Mesendoderm (in vitro differentiated cells): ENCODE results near the gene LZTS3. TPM values are rescaled to one million over a fixed set of nuclear protein-coding genes. Genes with fewer than 3 reads are reported as not detected.
"Not testable (repeated sequence)": the region's sequence is repeated elsewhere in the genome, so short reads cannot be mapped to it uniquely, and the experiment has no call there.

Experiments
- DNase-seq: peaks from one replicate; pipeline ENCODE4 v3.0.0; 2013
- H2AK5ac ChIP-seq: 2 replicates; pipeline ENCODE4 v1.6.1; 2013; ENCODE audit warnings: low read length, inconsistent platforms
- H2BK120ac ChIP-seq: 2 replicates; pipeline ENCODE4 v1.6.1; 2013; ENCODE audit warnings: low read depth, mild to moderate bottlenecking, low read length, moderate library complexity, mixed read lengths
- H2BK15ac ChIP-seq: replicated peaks from 2 replicates; pipeline ENCODE4 v1.6.1; 2013; ENCODE audit warnings: low read depth, mild to moderate bottlenecking, moderate library complexity
- H2BK5ac ChIP-seq: 2 replicates; pipeline ENCODE4 v1.6.1; 2013; ENCODE audit warnings: low read length, inconsistent platforms
- H3K18ac ChIP-seq: 2 replicates; pipeline ENCODE4 v1.6.1; 2013; ENCODE audit warnings: mild to moderate bottlenecking, low read length, mixed read lengths
- H3K23ac ChIP-seq: one replicate; pipeline ENCODE4 v1.6.1; 2013; ENCODE audit warnings: low read length
- H3K27ac ChIP-seq: 2 replicates; pipeline ENCODE4 v1.5.1; 2013; ENCODE audit warnings: low read depth, mild to moderate bottlenecking, inconsistent platforms, low read length, moderate library complexity
- H3K27me3 ChIP-seq: 2 replicates; pipeline ENCODE4 v1.6.1; 2013; ENCODE audit warnings: low read length, control low read depth, mild to moderate bottlenecking, inconsistent platforms; ENCODE audit not compliant: insufficient read depth, poor library complexity
- H3K36me3 ChIP-seq: 2 replicates; pipeline ENCODE4 v1.6.1; 2013; ENCODE audit warnings: low read length, inconsistent platforms; ENCODE audit not compliant: control insufficient read depth, insufficient read depth
- H3K4ac ChIP-seq: one replicate; pipeline ENCODE4 v1.6.1; 2013; ENCODE audit warnings: low read depth, mild to moderate bottlenecking, low read length, moderate library complexity
- H3K4me1 ChIP-seq: 2 replicates; pipeline ENCODE4 v1.6.1; 2013; ENCODE audit warnings: low read depth, low read length, inconsistent platforms; ENCODE audit not compliant: control insufficient read depth
- H3K4me2 ChIP-seq: 2 replicates; pipeline ENCODE4 v1.6.1; 2013; ENCODE audit warnings: low read length
- H3K4me3 ChIP-seq: 2 replicates; pipeline ENCODE4 v1.5.1; 2013; ENCODE audit warnings: mild to moderate bottlenecking, low read length
- H3K56ac ChIP-seq: one replicate; pipeline ENCODE4 v1.6.1; 2013; ENCODE audit warnings: low read length
- H3K79me1 ChIP-seq: 2 replicates; pipeline ENCODE4 v1.6.1; 2013; ENCODE audit warnings: low read length, inconsistent platforms
- H3K79me2 ChIP-seq: 2 replicates; pipeline ENCODE4 v1.6.1; 2013; ENCODE audit warnings: mild to moderate bottlenecking, low read length; ENCODE audit not compliant: control insufficient read depth, insufficient read depth
- H3K9ac ChIP-seq: 2 replicates; pipeline ENCODE4 v1.6.1; 2013; ENCODE audit warnings: low read length, inconsistent platforms
- H4K5ac ChIP-seq: one replicate; pipeline ENCODE4 v1.6.1; 2013; ENCODE audit warnings: low read length
- H4K8ac ChIP-seq: one replicate; pipeline ENCODE4 v1.6.1; 2013; ENCODE audit warnings: low read depth, mild to moderate bottlenecking, control low read depth, low read length, moderate library complexity
- WGBS: extraction: QIAGEN DNeasy Blood & Tissue Kit; methylation state at CpG from one replicate; pipeline ENCODE4 v1.1.7; 2013; ENCODE audit warnings: low lambda C conversion rate, missing lambda C conversion rate; ENCODE audit not compliant: insufficient coverage; ENCODE audit errors: extremely low coverage; 5-methylcytosine and 5-hydroxymethylcytosine counted together
- polyA plus RNA-seq, 2 experiments: library from polyadenylated mRNA; stranded (reverse); fragments of 200-250 nt; gene quantifications; one replicate each; pipeline ENCODE4 v1.2.3, GENCODE V29; 2013

The LZTS3 gene
- 10.5 TPM for polyA plus RNA-seq (2013, experiment 1 of 2)
- 11.0 TPM for polyA plus RNA-seq (2013, experiment 2 of 2)

DNA sequence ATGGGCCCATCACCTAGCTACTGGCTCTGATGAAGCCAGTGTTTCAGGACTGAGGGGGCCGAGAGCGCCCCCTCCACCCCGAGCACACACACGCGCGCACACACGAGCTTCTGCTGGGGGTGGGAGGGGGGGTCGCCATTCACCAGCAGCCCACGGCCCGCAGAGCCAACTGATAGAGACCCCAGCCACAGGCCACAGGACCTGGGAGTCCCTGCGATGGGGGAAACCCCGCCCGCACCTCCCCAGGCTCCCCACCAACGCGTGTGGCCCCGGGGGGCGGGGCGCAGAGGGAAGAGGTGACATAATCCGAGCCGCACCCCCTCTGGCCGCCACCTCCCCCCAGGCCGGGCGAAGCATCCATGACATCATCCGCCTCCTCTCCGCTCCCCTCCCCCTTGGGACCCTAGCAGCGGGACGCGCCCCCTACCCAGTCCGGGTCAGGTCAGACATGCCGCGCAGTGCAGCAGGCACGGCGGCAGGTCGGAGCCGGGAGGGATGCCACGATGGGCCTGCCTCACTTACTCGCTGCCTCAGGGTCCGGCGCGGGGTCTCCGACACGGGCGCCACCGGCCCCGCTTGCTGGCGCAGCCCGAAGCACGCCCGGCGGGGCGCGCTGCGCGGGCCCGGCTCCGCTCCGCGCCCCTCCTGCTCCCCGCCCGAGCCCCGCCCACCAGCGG is at the start of gene LZTS3:
Gene LZTS3, minus strand, starts transcription at position 617 of the 677 bp plus-strand sequence. CDS start 6,386 bp downstream, outside the sequence.
- Histone ChIP-seq H3K18ac (peak within 1 kb of the TSS; percentile 23), H3K27me3 (no peaks in the 10 kb centered on the region), H2BK15ac (no peak within 1 kb of the TSS), H3K36me3 (no peaks in the 10 kb centered on the region), H4K5ac (no peak within 1 kb of the TSS), H3K79me2 (no peaks in the 10 kb centered on the region), H3K9ac (peak within 1 kb of the TSS; percentile 96), H3K4me3 (peak within 1 kb of the TSS; percentile 93), H3K79me1 (no peaks in the 10 kb centered on the region), H3K4me1 (peaks cover 4% of the 10 kb centered on the region), H3K4me2 (peak within 1 kb of the TSS; percentile 75), H3K56ac (peak within 1 kb of the TSS; percentile 96), H3K4ac (peak within 1 kb of the TSS; percentile 10), H3K27ac (peak within 1 kb of the TSS; percentile 89), H4K8ac (no peak within 1 kb of the TSS), H2BK5ac (peak within 1 kb of the TSS; percentile 57), H3K23ac (peak within 1 kb of the TSS; percentile 68), H2BK120ac (no peak within 1 kb of the TSS), H2AK5ac (no peak within 1 kb of the TSS)
- DNase-seq: peak; percentile 87
- WGBS: no CpG with 5 or more reads among the region's 62 CpGs

DNA sequence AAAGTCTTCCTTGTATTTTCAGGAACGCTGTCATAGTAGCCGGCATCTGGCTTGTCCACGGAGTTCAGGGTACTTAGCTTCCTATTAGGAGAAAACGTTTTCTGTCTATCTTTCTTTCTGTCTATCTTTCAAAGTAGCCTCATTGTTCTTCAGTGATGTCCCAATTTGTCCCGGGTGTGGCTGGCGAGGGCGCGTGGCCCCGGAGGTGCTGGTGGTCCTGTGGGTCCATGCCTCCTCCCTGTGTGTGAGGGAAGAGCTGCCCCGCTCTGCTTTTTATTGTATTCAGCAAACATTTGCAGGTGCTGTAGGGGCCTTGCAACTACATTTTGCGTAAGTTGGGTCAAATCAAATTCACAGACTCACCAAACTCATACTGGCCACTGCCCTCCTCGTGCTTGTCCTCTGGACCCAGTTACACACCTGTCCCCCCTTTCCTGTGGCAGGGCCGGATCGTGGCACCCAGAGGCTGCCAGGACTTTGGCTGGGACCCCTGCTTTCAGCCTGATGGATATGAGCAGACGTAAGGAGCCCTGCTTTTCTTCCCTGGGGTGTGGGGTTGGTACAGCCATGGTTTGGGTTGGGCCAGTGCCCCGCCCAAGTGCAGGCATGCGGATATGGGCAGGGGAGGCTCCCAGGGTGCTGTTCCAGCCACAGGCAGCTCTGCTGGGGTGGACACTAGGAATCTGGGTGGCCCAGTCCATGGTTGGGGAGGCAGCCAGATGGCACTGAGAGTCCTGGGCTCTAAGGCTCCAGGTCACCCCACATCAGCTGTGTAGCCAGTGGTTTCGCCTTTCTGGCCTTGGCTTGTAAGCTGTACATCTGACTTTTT is 48.3 kb upstream of the LZTS3 start:
- Histone ChIP-seq H3K36me3 (peaks cover 3% of the 10 kb centered on the region), H3K4me1 (no peaks in the 10 kb centered on the region), H3K27ac (no peak overlapping the region), H2BK5ac (no peak overlapping the region), H2AK5ac (no peak overlapping the region), H3K4me3 (no peak overlapping the region), H3K27me3 (no peaks in the 10 kb centered on the region), H3K23ac (no peak overlapping the region), H3K79me1 (no peaks in the 10 kb centered on the region), H3K18ac (no peak overlapping the region), H4K5ac (no peak overlapping the region), H3K56ac (no peak overlapping the region), H3K79me2 (no peaks in the 10 kb centered on the region), H3K4ac (no peak overlapping the region), H2BK120ac (no peak overlapping the region), H3K9ac (no peak overlapping the region), H3K4me2 (no peak overlapping the region), H4K8ac (no peak overlapping the region), H2BK15ac (no peak overlapping the region)
- DNase-seq: no peak
- WGBS: no CpG with 5 or more reads among the region's 18 CpGs

DNA sequence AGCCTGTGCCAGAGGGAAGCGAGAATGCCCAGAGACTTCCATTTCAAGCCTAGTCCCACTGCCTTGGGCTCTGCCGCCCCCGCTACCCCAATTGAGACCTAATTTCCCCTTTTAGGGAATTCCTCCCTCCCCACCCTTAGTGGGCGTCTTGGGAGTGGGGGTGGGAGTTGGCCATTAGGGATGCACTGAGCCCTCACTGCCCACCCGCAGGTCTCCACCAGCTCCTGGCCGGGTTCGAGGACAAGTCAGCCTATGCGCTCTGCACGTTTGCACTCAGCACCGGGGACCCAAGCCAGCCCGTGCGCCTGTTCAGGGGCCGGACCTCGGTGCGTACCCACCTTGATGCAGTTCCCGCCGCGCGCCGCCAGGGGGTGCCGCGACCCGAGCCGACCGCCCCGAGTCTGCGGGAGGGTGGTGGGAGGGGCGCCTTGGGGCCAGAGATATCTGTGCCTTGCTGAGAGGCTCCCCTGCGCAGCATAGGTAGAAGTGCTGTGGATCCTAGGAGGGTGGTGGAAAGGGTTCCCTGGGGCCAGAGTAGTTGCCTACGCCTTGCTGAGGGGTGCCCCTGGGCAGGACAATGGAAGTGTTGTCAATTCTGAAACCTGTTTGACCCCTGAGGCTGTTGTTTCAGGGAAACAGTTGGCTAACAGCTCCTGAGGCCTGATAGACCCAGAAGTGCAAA is 45.1 kb upstream of the LZTS3 start:
- H2BK15ac ChIP-seq: no peak overlapping the region
- H3K79me2 ChIP-seq: no peaks in the 10 kb centered on the region
- no peak overlapping the region for H3K4ac ChIP-seq
- H3K4me2 ChIP-seq: no peak overlapping the region
- H3K23ac ChIP-seq: no peak overlapping the region
- no peak overlapping the region for H2BK120ac ChIP-seq
- no peak overlapping the region for H3K27ac ChIP-seq
- no peak overlapping the region for H3K9ac ChIP-seq
- WGBS: no CpG with 5 or more reads among the region's 30 CpGs
- H3K4me1 ChIP-seq: no peaks in the 10 kb centered on the region
- H4K8ac ChIP-seq: no peak overlapping the region
- H3K27me3 ChIP-seq: no peaks in the 10 kb centered on the region
- H3K56ac ChIP-seq: no peak overlapping the region
- H3K79me1 ChIP-seq: no peaks in the 10 kb centered on the region
- DNase-seq: peak; percentile 75
- H4K5ac ChIP-seq: no peak overlapping the region
- H2AK5ac ChIP-seq: no peak overlapping the region
- H3K4me3 ChIP-seq: no peak overlapping the region
- H3K36me3 ChIP-seq: peaks cover 5% of the 10 kb centered on the region
- no peak overlapping the region for H2BK5ac ChIP-seq
- H3K18ac ChIP-seq: no peak overlapping the region

DNA sequence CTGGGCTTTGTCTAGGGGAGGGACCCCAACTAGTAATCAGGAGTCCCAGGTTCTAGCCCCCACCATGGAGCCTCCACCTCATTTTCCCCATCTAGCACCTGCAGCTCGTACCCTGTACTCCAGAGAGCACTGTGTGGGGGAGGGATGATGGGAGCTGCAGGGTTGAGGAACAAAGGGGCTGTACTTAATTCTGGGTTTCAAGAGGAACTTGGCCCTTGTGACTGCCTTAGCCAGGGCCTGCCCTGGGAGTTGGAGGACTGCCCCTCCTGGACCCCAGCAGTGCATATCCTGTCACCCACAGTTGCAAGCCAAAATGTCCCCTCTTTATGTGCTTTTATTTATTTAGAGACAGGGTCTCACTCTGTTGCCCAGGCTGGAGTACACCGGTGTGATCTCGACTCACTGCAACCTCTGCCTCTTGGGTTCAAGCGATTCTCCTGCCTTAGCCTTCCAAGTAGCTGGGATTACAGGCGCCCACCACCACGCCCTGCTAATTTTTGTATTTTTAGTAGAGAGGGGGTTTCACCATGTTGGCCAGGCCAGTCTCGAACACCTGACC is 42.1 kb upstream of the LZTS3 start:
- H2AK5ac ChIP-seq, H4K5ac ChIP-seq, H4K8ac ChIP-seq, H2BK5ac ChIP-seq, H3K36me3 ChIP-seq, H3K79me2 ChIP-seq, H3K9ac ChIP-seq, DNase-seq, H3K56ac ChIP-seq, H3K18ac ChIP-seq, H3K27me3 ChIP-seq, H3K4me2 ChIP-seq, H2BK15ac ChIP-seq, H3K23ac ChIP-seq, H3K79me1 ChIP-seq, H3K4ac ChIP-seq, H3K4me1 ChIP-seq, H2BK120ac ChIP-seq, H3K27ac ChIP-seq, H3K4me3 ChIP-seq: not testable (repeated sequence)
- WGBS: no CpG with 5 or more reads among the region's 7 CpGs

DNA sequence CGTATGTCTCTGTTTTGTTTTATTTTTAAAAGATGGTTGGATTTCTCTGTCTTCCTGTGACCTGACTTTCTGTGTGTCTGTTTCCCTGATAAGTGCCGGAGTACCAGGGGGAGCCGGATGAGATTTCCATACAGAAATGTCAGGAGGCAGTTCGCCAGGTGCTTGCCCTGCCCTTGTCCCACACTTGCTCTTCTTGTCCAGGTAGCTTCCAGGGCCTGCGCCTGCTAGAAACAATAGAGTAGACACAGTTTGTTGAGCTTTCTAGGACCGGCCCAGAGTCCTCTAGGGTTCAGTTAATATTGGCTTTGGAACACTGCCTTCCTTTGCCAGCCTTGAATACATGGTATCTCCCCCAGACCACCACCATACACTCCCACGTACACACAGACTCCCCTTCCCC is 39.9 kb upstream of the LZTS3 start:
- H2BK120ac ChIP-seq: no peak overlapping the region
- H3K4me3 ChIP-seq: no peak overlapping the region
- H3K27me3 ChIP-seq: no peaks in the 10 kb centered on the region
- no CpG with 5 or more reads among the region's 7 CpGs for WGBS
- H3K23ac ChIP-seq: no peak overlapping the region
- peaks cover 5% of the 10 kb centered on the region for H3K4me1 ChIP-seq
- H3K9ac ChIP-seq: no peak overlapping the region
- no peak overlapping the region for H4K8ac ChIP-seq
- H3K27ac ChIP-seq: no peak overlapping the region
- peaks cover 11% of the 10 kb centered on the region for H3K79me2 ChIP-seq
- H2AK5ac ChIP-seq: no peak overlapping the region
- no peak overlapping the region for H2BK5ac ChIP-seq
- no peak overlapping the region for H3K56ac ChIP-seq
- no peak for DNase-seq
- no peak overlapping the region for H4K5ac ChIP-seq
- peaks cover 17% of the 10 kb centered on the region for H3K79me1 ChIP-seq
- no peak overlapping the region for H3K4ac ChIP-seq
- peaks cover 2% of the 10 kb centered on the region for H3K36me3 ChIP-seq
- no peak overlapping the region for H3K18ac ChIP-seq
- H2BK15ac ChIP-seq: no peak overlapping the region
- H3K4me2 ChIP-seq: no peak overlapping the region
